DOHH2 (cell line): ENCODE measurements around the gene PEAK1.

Experiments used
- H3F3A ChIP-seq: fragments of 200-600 bp; sonication (generic), shearing (Covaris generic); 2 replicates; pipeline ENCODE4 v1.6.0; 2016; ENCODE audit warnings: antibody characterized with exemption, mild to moderate bottlenecking; ENCODE audit not compliant: control insufficient read depth, insufficient read depth
- H3K27ac ChIP-seq: fragments of 200-600 bp; sonication (generic); 2 replicates; pipeline ENCODE4 v1.5.1; 2014; ENCODE audit warnings: low read depth, mild to moderate bottlenecking, low read length, moderate library complexity
- H3K27me3 ChIP-seq: fragments of 200-600 bp; sonication (generic); 2 replicates; pipeline ENCODE4 v1.6.1; 2014; ENCODE audit warnings: mild to moderate bottlenecking, low read length, mixed read lengths; ENCODE audit not compliant: control insufficient read depth
- H3K36me3 ChIP-seq: fragments of 200-600 bp; sonication (generic); 2 replicates; pipeline ENCODE4 v1.6.1; 2014; ENCODE audit warnings: mild to moderate bottlenecking, low read length, moderate library complexity, mixed read lengths; ENCODE audit not compliant: control insufficient read depth
- H3K4me1 ChIP-seq: fragments of 200-600 bp; sonication (generic); 2 replicates; pipeline ENCODE4 v1.6.1; 2014; ENCODE audit warnings: mild to moderate bottlenecking, low read length, mixed read lengths; ENCODE audit not compliant: control insufficient read depth
- H3K4me2 ChIP-seq: fragments of 200-600 bp; sonication (generic); 2 replicates; pipeline ENCODE4 v1.6.0; 2014; ENCODE audit warnings: mild to moderate bottlenecking, low read length, moderate library complexity
- H3K4me3 ChIP-seq: fragments of 200-600 bp; sonication (generic); 2 replicates; pipeline ENCODE4 v1.5.1; 2014; ENCODE audit warnings: mild to moderate bottlenecking, low read length, mixed read lengths
- H3K79me2 ChIP-seq: fragments of 200-600 bp; sonication (generic); 2 replicates; pipeline ENCODE4 v1.6.1; 2014; ENCODE audit warnings: mild to moderate bottlenecking, low read length, mixed read lengths; ENCODE audit not compliant: control insufficient read depth
- H3K9me2 ChIP-seq: fragments of 200-600 bp; sonication (generic); replicated peaks from 2 replicates; pipeline ENCODE4 v1.6.1; 2014; ENCODE audit warnings: mild to moderate bottlenecking, low read length, mixed read lengths; ENCODE audit not compliant: control insufficient read depth
- H3K9me3 ChIP-seq: fragments of 200-600 bp; sonication (generic); 2 replicates; pipeline ENCODE4 v1.6.1; 2014; ENCODE audit warnings: antibody characterized with exemption, low read length, mixed read lengths; ENCODE audit not compliant: control insufficient read depth, insufficient read depth
- H4K20me1 ChIP-seq: fragments of 200-600 bp; sonication (generic); 2 replicates; pipeline ENCODE4 v1.6.0; 2014; ENCODE audit warnings: low read depth, mild to moderate bottlenecking, antibody characterized with exemption, low read length, moderate library complexity; ENCODE audit not compliant: control insufficient read depth, insufficient read depth
- EZH2phosphoT487 ChIP-seq: fragments of 200-600 bp; sonication (generic); IDR thresholded peaks from 2 replicates; pipeline ENCODE4 v1.6.1; 2017; ENCODE audit warnings: borderline replicate concordance, mild to moderate bottlenecking, antibody characterized with exemption, low read length, moderate library complexity, mixed read lengths
- TF ChIP-seq, protein P1 (sequence below): fragments of 200-600 bp; sonication (generic); IDR thresholded peaks from one replicate; pipeline ENCODE4 v1.5.1; 2014; ENCODE audit warnings: antibody characterized with exemption, mild to moderate bottlenecking, low read depth, low read length; ENCODE audit not compliant: poor library complexity, severe bottlenecking

PEAK1 gene

DNA sequence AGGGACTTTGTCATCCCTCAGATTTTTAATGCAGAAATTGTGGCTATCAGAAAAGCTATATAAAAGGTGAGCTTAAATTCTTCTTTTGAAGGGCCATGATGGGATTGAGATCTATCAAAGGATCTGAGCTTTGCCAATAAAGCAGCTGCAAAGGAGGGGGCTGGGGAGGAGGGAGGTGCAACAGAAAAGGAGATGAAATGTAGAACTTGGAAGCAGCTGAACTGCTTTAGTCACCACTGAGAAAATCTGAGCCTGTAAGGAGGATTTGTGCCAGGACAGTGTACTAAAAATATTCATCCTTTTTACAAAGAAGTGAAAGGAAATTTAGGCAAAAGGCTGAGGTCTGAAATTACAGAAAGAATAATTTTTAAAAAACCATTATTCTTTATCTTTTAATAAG, 359.4 kb downstream of the PEAK1 start:
- H3K79me2 ChIP-seq = peaks cover 88% of the 10 kb centered on the region
- H3K4me2 ChIP-seq = peak overlapping the region; percentile 42
- H3K4me3 ChIP-seq = no peak overlapping the region
- peaks cover 28% of the 10 kb centered on the region for H4K20me1 ChIP-seq
- H3K27ac ChIP-seq = no peak overlapping the region
- H3K9me2 ChIP-seq = no peaks in the 10 kb centered on the region
- TF ChIP-seq EZH2phosphoT487 = no peak
- TF ChIP-seq, protein P1, sequence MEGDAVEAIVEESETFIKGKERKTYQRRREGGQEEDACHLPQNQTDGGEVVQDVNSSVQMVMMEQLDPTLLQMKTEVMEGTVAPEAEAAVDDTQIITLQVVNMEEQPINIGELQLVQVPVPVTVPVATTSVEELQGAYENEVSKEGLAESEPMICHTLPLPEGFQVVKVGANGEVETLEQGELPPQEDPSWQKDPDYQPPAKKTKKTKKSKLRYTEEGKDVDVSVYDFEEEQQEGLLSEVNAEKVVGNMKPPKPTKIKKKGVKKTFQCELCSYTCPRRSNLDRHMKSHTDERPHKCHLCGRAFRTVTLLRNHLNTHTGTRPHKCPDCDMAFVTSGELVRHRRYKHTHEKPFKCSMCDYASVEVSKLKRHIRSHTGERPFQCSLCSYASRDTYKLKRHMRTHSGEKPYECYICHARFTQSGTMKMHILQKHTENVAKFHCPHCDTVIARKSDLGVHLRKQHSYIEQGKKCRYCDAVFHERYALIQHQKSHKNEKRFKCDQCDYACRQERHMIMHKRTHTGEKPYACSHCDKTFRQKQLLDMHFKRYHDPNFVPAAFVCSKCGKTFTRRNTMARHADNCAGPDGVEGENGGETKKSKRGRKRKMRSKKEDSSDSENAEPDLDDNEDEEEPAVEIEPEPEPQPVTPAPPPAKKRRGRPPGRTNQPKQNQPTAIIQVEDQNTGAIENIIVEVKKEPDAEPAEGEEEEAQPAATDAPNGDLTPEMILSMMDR = no peak
- H3K27me3 ChIP-seq = no peaks in the 10 kb centered on the region
- H3K4me1 ChIP-seq = peaks cover 41% of the 10 kb centered on the region
- no peaks in the 10 kb centered on the region for H3K9me3 ChIP-seq
- peaks cover 3% of the 10 kb centered on the region; the same call in 1 of the 2 replicates for H3F3A ChIP-seq
- H3K36me3 ChIP-seq = peaks cover 14% of the 10 kb centered on the region

DNA sequence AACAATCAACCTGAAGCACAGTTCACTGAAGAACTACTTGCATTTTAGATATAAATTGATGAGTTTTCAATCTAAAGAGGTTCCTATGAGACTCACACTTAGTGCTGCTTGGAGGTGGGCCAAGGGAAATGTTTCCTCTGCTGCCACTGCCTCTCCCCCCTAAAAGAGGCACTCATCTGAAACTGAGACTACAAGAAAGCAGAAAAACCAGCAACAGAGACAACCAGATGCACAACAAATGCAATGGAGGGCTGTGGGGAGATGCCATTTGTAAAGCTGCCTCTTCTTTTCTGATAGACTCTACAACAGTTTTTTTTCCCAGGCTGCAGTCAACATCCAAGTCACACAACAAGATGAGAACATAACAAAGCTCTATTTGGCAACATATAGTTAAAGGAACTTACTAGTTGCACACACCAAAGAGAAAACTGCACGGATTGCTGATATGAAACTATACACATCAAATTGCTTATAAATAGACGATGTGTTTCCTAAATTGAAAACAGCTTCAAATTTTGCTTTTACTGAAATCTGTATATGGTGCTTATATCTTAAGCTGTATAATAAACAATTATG, 360.0 kb downstream of the PEAK1 start:
- peak overlapping the region; percentile 17; the same call in 1 of the 2 replicates for H3K27ac ChIP-seq
- peaks cover 38% of the 10 kb centered on the region for H3K4me1 ChIP-seq
- H3K27me3 ChIP-seq = no peaks in the 10 kb centered on the region
- H3K9me3 ChIP-seq = no peaks in the 10 kb centered on the region
- H3K36me3 ChIP-seq = peaks cover 20% of the 10 kb centered on the region
- peak overlapping the region; percentile 11; the same call in 1 of the 2 replicates for H3K4me3 ChIP-seq
- TF ChIP-seq, protein P1 = no peak
- no peak for TF ChIP-seq EZH2phosphoT487
- peaks cover 28% of the 10 kb centered on the region for H4K20me1 ChIP-seq
- H3K9me2 ChIP-seq = no peaks in the 10 kb centered on the region
- H3K79me2 ChIP-seq = peaks cover 85% of the 10 kb centered on the region
- H3K4me2 ChIP-seq = peak overlapping the region; percentile 42
- H3F3A ChIP-seq = peaks cover 3% of the 10 kb centered on the region; the same call in 1 of the 2 replicates

GRCh38 chr15:77058468-77058867, 361.4 kb downstream of the PEAK1 start:
- H3K36me3 ChIP-seq = peaks cover 25% of the 10 kb centered on the region
- TF ChIP-seq, protein P1 = no peak
- TF ChIP-seq EZH2phosphoT487 = no peak
- peaks cover 32% of the 10 kb centered on the region for H3K4me1 ChIP-seq
- H3K9me3 ChIP-seq = no peaks in the 10 kb centered on the region
- no peaks in the 10 kb centered on the region for H3K9me2 ChIP-seq
- H3F3A ChIP-seq = peaks cover 3% of the 10 kb centered on the region; the same call in 1 of the 2 replicates
- no peaks in the 10 kb centered on the region for H3K27me3 ChIP-seq
- H3K27ac ChIP-seq = no peak overlapping the region
- H4K20me1 ChIP-seq = peaks cover 23% of the 10 kb centered on the region
- H3K4me3 ChIP-seq = no peak overlapping the region
- H3K4me2 ChIP-seq = no peak overlapping the region
- peaks cover 74% of the 10 kb centered on the region for H3K79me2 ChIP-seq
